Esophagus muscularis mucosa (tissue), 4 donors: Measurements from ENCODE around the gene COQ10B. TPM values are rescaled to one million over a fixed set of nuclear protein-coding genes. Genes with fewer than 3 reads are reported as not detected.

Source experiments
- DNase-seq: peaks from one replicate; pipeline ENCODE4 v3.0.0-alpha.2; 2017; ENCODE audit errors: extremely low spot score
- H3K27ac ChIP-seq, 4 donors: fragments of 200-600 bp; sonication (generic); replicated peaks in 1 of 4; 1 replicate in 3 of 4; 2 replicates in 1 of 4; pipeline ENCODE4 v1.5.1; 2016 to 2019; ENCODE audit warnings: mild to moderate bottlenecking in 1 of 4
- H3K27me3 ChIP-seq, 4 donors: fragments of 200-600 bp; sonication (generic); one replicate each; pipeline versions ENCODE4 v1.5.1 to v1.6.0; 2016 to 2019
- H3K36me3 ChIP-seq, 4 donors: fragments of 200-600 bp; sonication (generic); one replicate each; pipeline ENCODE4 v1.5.1; 2016 to 2019
- H3K4me1 ChIP-seq, 4 donors: fragments of 200-600 bp; sonication (generic); one replicate each; pipeline ENCODE4 v1.5.1; 2016 to 2019
- H3K4me3 ChIP-seq, 4 donors: fragments of 200-600 bp; sonication (generic); 1 replicate in 2 of 4; 2 replicates in 2 of 4; pipeline ENCODE4 v1.5.1; 2016 to 2019; ENCODE audit warnings: mild to moderate bottlenecking in 4 of 4, moderate library complexity in 1 of 4
- H3K9me3 ChIP-seq, 4 donors: fragments of 200-600 bp; sonication (generic); 1 replicate in 3 of 4; 2 replicates in 1 of 4; pipeline ENCODE4 v1.5.1; 2016 to 2019
- EP300 ChIP-seq: sonication (generic); formaldehyde crosslinking; IDR thresholded peaks from one replicate; pipeline ENCODE4 v1.6.1; 2017; ENCODE audit warnings: antibody characterized with exemption
- POLR2A ChIP-seq: fragments of 450-650 bp; IDR thresholded peaks from one replicate; pipeline ENCODE4 v1.6.1; 2017; ENCODE audit warnings: antibody characterized with exemption, moderate library complexity, mild to moderate bottlenecking, low read depth
- POLR2AphosphoS5 ChIP-seq, 2 donors: sonication (generic); formaldehyde crosslinking; IDR thresholded peaks; one replicate each; pipeline ENCODE4 v1.6.1; 2017; ENCODE audit warnings: antibody characterized with exemption in 2 of 2
- WGBS: methylation state at CpG from one replicate; pipeline ENCODE4 v1.1.5; 2018; 5-methylcytosine and 5-hydroxymethylcytosine counted together
- intact Hi-C: fragments of 100-400 bp; cut with DNase I; formaldehyde crosslinking; loops from one replicate; pipeline ENCODE4 v1.15.1; 2023
- total RNA-seq, 4 donors: library from RNA; depleted of rRNA; stranded (reverse); fragments of >200 nt; gene quantifications; one replicate each; pipeline versions ENCODE4 v1.1.0 to v1.2.1, GENCODE V29; 2016
- TF ChIP-seq, protein P1 (sequence below), 3 experiments: fragments of 200-600 bp in 2 of 3; fragments of 450-650 bp in 1 of 3; sonication (generic) in 2 of 3; IDR thresholded peaks; one replicate each; pipeline ENCODE4 v1.5.1; 2017 to 2019; ENCODE audit warnings: antibody characterized with exemption in 3 of 3, mild to moderate bottlenecking in 2 of 3, moderate library complexity in 1 of 3

The COQ10B gene
- total RNA-seq, 4 donors from 2014 or later: 27.0 to 58.8 (median 43.8) TPM

DNA sequence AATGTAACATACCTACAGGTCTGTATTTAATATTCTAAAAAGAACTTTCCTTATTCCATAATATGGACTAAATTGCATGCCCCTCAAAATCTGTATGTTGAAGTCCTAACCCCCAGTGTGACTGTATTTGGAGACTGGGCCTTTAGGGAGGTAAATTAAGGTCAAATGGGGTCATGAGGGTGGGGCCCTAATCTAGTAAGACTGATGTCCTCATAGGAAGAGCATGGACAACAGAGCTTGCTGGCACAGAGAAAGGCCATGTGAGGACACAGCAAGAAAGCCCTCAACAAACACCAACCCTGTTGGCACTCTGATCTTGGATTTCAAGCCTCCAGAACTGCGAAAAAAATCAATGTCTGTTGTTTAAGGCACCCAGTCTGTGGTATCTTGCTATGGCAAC is 37.1 kb upstream of the COQ10B start:
- intact Hi-C loops: no loop called here
- DNase-seq: no peak
- H3K36me3 ChIP-seq: peaks cover 86 to 100% (median 96%) of the 10 kb centered on the region in 4 donors

GRCh38 chr2:197419438-197419837 is 33.9 kb upstream of the COQ10B start:
- Histone ChIP-seq H3K4me3 (no peak overlapping the region), H3K27me3 (no peaks in the 10 kb centered on the region), H3K9me3 (no peaks in the 10 kb centered on the region), H3K27ac (no peak overlapping the region), H3K4me1 (peaks cover 16 to 40% (median 30%) of the 10 kb centered on the region in 4 donors), H3K36me3 (peaks cover 61 to 91% (median 84%) of the 10 kb centered on the region in 4 donors)
- DNase-seq: no peak
- TF ChIP-seq, protein P1, sequence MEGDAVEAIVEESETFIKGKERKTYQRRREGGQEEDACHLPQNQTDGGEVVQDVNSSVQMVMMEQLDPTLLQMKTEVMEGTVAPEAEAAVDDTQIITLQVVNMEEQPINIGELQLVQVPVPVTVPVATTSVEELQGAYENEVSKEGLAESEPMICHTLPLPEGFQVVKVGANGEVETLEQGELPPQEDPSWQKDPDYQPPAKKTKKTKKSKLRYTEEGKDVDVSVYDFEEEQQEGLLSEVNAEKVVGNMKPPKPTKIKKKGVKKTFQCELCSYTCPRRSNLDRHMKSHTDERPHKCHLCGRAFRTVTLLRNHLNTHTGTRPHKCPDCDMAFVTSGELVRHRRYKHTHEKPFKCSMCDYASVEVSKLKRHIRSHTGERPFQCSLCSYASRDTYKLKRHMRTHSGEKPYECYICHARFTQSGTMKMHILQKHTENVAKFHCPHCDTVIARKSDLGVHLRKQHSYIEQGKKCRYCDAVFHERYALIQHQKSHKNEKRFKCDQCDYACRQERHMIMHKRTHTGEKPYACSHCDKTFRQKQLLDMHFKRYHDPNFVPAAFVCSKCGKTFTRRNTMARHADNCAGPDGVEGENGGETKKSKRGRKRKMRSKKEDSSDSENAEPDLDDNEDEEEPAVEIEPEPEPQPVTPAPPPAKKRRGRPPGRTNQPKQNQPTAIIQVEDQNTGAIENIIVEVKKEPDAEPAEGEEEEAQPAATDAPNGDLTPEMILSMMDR (IDR thresholded peaks at IDR 0.05): no peak
- TF ChIP-seq EP300 (no peak), POLR2A (no peak)
- intact Hi-C loops: no loop called here

More for the DNA sequence above, 37.1 kb upstream of the COQ10B start:
- Histone ChIP-seq H3K27ac (no peak overlapping the region), H3K27me3 (no peaks in the 10 kb centered on the region), H3K4me1 (peaks cover 0 to 9% (median 6%) of the 10 kb centered on the region in 4 donors), H3K9me3 (no peaks in the 10 kb centered on the region), H3K4me3 (no peak overlapping the region)
- WGBS: 100% methylated on average over 1 of the region's 1 CpG
- TF ChIP-seq, protein P1 (IDR thresholded peaks at IDR 0.05): no peak
- no peak for TF ChIP-seq POLR2A
- TF ChIP-seq EP300: no peak
- no peak for TF ChIP-seq POLR2AphosphoS5 (IDR thresholded peaks at IDR 0.05)

GRCh38 chr2:197423307-197423706 is 30.0 kb upstream of the COQ10B start:
- Histone ChIP-seq H3K36me3 (peaks cover 25 to 52% (median 46%) of the 10 kb centered on the region in 4 donors), H3K4me3 (no peak overlapping the region), H3K27me3 (no peaks in the 10 kb centered on the region), H3K4me1 (peaks cover 37 to 74% (median 66%) of the 10 kb centered on the region in 4 donors), H3K27ac (no peak overlapping the region), H3K9me3 (no peaks in the 10 kb centered on the region)
- intact Hi-C loops: no loop called here
- no peak for TF ChIP-seq POLR2AphosphoS5 (IDR thresholded peaks at IDR 0.05)
- no peak for TF ChIP-seq EP300
- TF ChIP-seq, protein P1 (IDR thresholded peaks at IDR 0.05): no peak
- no peak for TF ChIP-seq POLR2A
- WGBS: 91% methylated on average over 2 of the region's 2 CpGs
- DNase-seq: no peak

DNA sequence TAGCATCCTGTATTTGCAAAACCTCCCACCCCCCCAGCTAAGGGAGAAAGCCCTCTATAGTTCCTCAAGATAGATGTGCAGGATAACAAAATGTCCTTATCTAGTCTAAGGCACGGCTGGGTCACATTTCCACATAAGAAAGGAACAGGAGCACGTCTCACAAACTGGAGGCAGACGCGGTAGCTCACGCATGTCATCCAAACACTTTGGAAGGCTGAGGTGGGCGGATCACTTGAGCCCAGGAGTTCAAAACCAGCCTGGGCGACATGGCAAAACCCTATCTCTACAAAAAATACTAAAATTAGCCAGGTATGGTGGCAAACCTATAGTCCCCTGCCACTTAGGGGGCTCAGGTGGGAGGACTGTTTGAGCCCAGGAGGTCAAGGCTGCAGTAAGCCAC is 27.8 kb upstream of the COQ10B start:
- intact Hi-C loops: no loop called here
- H3K9me3 ChIP-seq: no peaks in the 10 kb centered on the region
- peak overlapping the region in 1 of 4 donors; percentile 2 for H3K4me3 ChIP-seq
- no peaks in the 10 kb centered on the region for H3K27me3 ChIP-seq
- H3K36me3 ChIP-seq: peaks cover 2 to 36% (median 24%) of the 10 kb centered on the region in 4 donors
- peak; percentile 47 for DNase-seq
- peaks cover 54 to 95% (median 87%) of the 10 kb centered on the region in 4 donors for H3K4me1 ChIP-seq
- H3K27ac ChIP-seq: no peak overlapping the region
- WGBS: 41% methylated on average over 7 of the region's 7 CpGs
- TF ChIP-seq POLR2AphosphoS5 (IDR thresholded peaks at IDR 0.05): no peak
- TF ChIP-seq POLR2A: no peak
- TF ChIP-seq EP300: no peak
- TF ChIP-seq, protein P1 (IDR thresholded peaks at IDR 0.05): no peak
